ELR (cell line): Measurements from ENCODE around the gene EXOC5.
"Not testable (repeated sequence)": the region's sequence is repeated elsewhere in the genome, so short reads cannot be mapped to it uniquely, and the experiment has no call there.

ENCODE experiments used
- DNase-seq: peaks from one replicate; pipeline ENCODE4 v3.0.0-alpha.2; 2015; ENCODE audit warnings: low read depth

The EXOC5 gene

DNA sequence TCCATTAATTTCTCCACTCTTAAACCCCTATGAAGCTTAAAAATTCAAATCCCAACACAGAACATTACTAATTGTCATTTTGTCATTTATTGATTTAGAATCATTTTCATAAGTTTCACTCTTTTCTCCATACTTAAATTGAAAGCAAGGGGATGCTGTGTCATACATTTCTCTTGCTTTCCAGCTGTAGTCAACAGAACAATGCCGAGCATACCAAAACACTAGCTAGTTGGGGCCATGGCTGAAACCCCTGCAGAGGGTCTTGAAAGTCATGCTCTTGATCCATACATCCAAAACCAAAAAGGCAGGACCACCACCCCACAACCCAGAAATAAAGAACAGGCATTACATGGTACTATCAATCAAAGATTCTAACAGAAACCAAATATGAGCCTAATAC lies 9.0 kb downstream of the EXOC5 start:
- DNase-seq: no peak

DNA sequence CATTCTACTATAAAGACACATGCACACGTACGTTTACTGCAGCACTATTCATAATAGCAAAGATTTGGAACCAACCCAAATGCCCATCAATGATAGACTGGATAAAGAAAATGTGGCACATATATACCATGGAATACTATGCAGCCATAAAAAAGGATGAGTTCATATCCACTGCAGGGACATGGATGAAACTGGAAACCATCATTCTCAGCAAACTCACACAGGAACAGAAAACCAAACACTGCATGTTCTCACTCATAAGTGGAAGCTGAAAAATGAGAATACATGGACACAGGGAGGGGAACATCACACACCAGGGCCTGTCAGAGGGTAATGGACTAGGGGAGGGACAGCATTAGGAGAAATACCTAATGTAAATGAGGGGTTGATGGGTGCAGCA lies 10.5 kb downstream of the EXOC5 start:
- DNase-seq: not testable (repeated sequence)

DNA sequence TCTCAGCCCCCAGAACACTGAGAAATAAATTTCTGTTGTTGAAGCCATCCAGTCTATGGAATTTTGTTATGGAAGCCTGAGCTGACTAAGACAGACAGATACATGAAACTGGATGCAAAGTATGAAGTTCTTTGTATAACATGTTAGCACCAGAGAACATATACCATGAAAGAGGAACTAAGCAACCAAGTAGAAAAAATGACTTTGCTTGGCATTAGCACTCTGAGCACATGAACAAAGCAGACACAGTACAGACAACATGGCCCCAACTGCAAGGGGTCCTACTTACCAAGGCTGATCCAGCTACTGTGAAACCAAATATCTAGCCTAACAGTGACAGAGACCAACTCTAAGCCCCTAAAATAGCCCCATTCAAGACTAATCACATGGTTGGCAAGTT lies 13.8 kb downstream of the EXOC5 start:
- no peak for DNase-seq

DNA sequence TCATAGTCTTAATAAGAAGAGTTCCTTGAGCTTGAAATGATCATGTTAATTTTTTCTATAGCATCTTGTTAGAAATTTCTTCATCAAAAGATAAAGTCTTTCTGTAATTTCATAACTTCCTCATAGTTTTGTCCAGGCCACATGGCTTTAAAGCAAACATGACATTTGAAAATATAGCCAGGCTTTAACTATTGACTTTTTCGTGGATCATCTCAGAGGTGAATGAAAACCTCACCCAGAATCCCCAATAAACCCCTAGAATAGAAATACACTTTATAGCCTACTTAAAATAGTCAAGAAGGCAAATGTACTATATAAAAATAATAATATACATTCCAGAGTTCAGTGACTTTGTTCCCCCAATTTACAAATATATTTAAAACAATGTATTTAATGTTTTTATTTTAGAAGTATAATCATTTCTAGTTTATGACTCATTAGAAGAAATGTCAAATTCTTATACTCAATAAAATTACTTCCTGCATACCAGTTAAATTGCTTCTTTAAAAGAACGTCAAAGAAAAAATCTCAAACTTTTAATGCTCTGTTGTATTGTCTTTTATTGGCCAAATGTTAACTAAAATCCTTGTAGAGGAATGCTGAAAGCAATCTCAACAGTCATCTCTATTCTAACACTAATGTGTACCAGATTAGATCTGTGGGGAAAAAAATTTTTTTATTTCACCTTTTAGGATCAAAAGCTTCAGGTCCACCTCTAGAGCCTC lies 21.6 kb downstream of the EXOC5 start:
- peak; percentile 10 for DNase-seq

DNA sequence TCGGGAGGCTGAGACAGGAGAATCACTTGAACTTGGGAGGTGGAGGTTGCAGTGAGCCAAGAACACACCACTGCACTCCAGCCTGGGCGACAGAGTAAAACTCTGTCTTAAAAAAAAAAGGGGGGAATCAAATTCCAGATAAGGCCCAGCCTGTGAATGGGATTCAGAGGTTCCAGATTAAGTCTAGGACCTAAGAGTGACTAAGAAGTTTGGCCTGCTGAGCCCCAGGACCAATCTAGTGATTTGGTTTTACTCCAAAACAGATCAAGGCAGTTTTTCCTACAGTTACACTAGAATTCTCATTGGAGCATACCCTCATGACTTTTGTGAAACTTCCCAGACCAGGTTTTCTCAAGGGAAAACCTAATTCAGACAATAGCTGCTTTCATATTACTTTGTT lies 22.8 kb downstream of the EXOC5 start:
- DNase-seq: peak; percentile 7

DNA sequence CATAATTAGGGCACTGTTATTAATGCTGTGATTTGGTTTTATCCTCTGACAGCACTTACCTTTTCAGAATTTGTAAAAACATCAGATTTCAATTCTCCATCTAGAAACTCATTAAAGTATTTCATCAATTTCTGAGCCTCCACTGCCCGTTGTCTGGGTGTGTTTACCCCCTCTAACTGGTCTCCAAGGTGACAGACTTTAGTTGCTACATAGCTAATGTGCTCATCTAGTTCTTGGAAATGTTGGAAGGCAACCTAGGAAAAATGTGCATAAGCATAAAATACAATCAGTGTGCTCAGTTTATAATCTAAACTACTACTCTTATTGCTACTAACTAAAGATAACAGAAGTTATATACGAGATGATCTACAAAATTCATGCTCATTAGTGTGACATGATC lies 24.6 kb downstream of the EXOC5 start:
- no peak for DNase-seq

DNA sequence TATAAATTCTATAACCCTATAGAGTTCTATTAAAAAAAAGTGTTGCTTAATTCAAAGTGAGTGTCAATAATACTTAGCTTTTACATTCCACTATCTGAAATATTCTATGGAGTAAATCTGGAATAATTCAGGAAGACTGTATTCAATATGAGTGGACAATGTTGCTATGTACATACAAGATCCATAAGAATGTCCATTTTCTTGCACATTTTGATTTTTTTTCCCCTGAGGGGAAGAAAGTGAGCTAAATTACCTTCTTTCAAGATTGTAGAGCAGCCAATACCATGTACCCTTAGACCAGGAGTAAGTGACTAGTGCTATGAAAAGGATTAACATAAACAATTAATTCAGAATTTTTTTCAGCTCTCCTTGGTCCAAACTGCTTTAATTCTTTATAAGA lies 25.4 kb downstream of the EXOC5 start:
- DNase-seq: no peak

DNA sequence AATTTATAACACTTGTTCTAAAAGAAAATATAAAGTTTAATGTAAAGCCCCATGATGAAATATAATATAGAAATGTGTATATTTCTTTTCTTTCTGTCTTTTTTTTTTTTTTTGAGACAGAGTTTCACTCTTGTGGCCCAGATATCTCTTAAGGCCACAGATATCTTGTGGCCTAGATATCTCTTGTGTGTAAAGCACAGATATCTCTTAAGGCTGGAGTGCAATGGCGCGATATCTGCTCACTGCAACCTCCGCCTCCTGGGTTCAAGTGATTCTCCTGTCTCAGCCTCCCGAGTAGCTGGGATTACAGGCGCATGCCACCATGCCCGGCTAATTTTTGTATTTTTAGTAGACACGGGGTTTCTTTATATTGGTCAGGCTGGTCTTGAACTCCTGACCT lies 28.6 kb downstream of the EXOC5 start:
- not testable (repeated sequence) for DNase-seq

DNA sequence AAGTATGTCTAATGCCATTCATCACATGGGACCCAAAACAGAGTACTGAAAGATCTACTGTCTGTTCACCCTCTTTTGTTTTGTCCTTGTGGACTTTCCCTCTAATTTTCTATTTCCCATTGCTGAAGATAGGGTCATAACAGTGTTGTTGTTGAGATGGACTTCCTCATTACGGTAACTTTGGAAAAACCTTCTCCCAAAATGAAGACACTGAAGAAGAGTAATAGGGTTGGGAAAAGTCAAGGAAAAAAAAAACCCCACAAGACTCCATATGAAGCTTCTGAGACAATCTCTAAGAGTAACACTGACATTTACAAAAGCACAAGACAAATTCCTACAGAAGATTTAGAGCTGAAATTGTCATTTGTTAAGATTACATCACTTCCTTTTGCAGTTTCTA lies 36.7 kb downstream of the EXOC5 start:
- DNase-seq: no peak

DNA sequence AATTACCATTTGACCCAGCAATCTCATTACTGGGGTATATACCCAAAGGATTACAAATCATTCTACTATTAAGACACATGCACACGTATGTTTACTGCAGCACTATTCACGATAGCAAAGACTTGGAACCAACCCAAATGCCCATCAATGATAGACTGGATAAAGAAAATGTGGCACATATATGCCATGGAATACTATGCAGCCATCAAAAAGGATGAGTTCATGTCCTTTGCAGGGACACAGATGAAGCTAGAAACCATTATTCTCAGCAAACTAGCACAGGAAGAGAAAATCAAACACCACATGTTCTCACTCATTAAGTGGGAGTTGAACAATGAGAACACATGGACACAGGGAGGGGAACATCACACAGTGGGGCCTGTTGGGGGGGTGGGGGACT lies 40.4 kb downstream of the EXOC5 start:
- DNase-seq: not testable (repeated sequence)

DNA sequence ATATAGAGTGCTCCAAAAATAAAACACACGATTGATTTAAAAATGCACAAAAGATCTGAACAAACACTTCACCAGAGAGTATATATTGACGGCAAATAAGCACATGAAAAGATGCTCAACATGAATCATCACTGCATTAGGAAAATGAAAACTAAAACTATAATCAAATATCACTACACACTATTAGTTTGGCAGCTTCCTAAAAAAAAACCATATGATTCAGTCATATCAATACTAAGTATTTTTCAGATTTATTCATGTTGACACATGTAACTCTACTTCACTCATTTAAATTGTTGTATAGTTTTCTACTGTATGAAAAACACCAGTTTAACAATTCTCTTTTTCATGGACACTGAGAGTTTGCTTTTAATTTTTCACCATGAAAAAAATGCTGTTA lies 41.6 kb downstream of the EXOC5 start:
- DNase-seq: no peak

DNA sequence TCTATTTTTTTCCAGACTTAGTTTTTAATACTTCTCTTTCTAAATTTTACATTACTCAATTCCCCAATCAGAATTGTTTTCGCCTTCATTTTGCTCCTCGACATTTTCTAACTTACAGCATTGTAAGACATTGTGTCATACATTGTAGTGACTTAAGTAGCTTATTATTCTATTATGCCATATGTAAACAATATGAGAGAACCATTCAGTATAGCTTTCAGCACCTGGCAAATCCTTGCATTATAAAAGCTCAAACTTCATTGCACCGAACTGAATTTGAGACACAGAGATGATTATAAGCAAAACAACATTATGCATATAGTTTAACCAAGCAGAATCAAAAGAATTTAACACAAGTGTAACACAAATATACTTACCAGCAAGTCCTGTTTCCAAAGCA lies 46.8 kb downstream of the EXOC5 start:
- no peak for DNase-seq

DNA sequence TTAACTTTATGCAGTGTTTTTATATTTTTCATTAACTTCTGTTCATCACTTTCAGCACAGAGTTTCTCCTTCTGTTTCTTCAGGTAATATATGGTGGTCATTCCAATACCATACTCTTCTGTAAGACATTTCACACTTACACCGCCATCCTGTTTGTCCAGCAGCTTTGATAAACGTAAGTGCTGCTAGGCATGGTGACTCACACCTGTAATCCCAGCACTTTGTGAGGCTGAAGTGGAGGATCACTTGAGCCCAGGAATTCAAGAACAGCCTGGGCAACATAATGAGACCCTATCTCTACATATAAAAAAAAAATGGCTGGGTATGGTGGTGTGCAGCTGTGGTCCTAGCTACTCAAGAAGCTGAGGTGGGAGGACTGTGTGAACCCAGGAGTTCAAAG lies 55.8 kb downstream of the EXOC5 start:
- DNase-seq: peak; percentile 21

DNA sequence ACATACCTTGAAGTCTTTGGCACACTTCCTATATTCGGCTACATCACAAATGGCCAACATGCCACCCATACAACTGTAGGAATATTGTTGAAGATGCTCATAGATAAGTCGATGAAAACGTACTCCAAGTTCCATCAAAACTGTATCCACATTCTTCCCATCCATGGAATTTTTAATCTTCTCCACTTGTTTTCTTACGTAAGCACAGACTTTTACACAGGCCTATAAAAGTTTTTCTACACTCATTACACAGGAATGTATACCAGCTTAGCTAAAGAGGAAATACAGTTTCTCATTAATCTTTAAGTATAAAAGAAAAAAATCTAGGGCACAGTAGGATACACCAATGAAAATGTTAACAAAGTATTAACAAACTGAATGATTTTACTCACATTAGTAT lies 59.1 kb downstream of the EXOC5 start:
- peak; percentile 70 for DNase-seq

DNA sequence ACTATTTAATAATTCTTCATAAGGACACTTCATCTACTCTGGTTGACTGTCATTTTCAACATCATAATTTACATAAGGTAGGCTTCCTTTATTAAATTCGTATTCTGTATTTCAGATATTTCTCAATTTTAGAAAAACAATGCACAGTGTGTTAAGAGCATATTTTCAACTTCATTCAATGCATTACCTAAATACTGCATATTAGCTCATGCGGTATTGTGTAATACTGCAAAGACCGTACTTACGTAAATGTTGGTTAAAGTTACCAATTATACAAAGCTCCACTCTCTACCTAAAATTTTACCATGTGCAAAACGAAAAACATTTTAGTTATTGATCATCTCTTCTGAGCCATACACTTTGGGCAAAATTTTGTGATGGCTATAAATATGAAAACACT lies 62.8 kb downstream of the EXOC5 start:
- no peak for DNase-seq

DNA sequence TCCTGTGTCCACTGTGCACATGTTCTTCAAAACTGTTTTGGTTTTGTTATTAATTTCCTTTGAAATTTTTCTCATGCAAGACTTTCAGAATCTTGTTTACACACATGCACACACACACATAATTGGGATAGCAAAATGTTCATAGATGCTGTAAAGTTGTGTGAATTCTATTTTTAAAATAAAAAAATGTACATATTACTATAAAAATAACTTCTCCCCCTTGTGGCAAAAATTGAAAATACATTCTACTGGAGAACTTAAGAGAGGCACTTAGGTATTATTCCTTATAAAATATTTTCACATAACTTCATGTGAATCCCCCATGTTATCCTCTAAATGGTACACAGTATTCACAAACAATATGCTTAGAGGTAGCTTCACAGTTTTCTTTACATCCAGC lies 66.0 kb downstream of the EXOC5 start:
- not testable (repeated sequence) for DNase-seq

DNA sequence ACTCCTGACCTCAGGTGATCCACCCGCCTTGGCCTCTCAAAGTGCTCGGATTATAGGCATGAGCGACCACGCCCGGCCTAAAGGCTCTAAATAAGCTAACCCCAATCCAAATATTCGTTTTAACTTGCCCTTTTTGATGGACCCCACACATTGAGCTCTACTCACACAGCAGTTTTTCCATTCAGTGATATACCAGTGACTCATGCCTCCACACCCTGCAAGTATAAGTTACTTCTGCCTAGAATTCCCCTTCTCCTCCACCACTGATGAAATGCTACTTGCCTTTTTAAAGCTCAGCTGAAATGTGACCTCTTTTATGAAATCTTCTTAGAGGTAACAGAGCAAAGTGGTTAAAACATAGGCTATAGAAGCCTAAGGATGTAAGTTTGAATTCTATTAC lies 68.8 kb downstream of the EXOC5 start:
- DNase-seq: peak; percentile 59

DNA sequence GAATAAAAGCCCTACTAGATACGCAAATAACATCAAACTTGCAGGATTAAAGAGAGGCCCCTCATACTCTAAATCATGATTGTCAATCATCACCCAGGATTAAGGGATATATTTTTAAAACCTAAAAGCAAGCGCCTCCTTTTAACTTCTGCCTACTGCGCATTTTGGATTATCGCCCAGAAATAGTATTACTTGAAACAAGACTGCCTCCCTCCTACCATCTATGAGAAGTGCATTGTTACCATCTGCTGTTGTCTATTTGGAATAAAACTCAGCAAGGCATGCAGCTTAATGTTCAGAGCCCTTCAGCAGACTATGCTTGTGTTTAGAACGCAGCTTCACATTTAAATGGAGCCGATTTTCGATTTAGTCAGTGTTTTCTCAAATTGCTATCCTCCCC lies 79.6 kb downstream of the EXOC5 start:
- peak; percentile 30 for DNase-seq

DNA sequence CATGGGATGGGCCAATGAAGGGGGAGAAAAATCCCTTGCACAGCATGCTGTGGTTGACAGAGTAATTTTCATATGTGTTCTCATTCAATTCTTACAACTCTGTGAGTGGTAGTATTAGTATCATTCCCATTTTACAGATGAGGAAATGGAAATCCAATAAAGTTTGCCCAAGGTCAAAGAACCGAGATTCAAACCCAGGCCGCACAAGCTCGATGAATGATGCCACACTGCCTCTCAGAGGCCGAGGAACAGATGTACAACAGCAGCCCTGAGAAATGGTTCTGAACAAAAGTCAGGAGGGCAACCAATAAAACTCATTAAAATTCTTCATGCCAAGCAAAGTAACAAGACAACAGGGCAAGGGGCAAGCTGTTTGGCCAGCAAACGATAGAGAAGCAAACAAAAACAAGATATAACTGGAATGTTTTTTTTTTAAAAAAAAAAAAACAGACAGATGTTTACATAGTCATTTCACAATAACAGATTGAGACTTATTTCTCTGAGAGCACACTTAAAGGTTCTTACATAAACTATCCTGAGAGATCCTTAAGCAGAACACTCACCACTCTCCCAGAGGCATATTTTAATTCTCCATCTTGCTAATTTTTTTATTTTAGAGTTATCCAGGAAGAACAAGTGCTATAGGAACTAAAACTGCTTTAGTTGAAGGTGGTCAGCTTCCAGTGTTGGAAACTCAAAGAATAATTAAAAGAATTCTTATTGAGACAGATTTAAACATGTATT lies 85.8 kb downstream of the EXOC5 start:
- peak; percentile 44 for DNase-seq

DNA sequence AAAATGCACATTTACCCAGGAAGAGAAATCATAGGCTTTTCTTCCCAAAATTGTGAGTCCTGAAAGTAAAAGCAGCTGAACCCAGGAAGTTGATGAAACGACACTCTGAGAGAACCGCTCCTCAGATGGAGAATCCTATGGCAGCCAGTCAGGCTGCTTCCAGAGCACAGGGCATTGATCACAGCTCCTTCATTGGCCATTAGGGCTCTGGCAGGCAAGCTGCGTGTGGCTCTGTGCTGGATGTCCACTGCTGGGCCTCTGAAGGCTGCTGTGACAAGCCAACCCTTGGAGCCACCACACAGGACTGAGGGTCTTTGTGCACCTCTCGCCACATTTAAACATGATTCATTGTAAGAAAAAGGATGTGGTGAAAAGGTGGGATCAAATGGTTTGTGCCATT lies 89.4 kb downstream of the EXOC5 start:
- DNase-seq: no peak

DNA sequence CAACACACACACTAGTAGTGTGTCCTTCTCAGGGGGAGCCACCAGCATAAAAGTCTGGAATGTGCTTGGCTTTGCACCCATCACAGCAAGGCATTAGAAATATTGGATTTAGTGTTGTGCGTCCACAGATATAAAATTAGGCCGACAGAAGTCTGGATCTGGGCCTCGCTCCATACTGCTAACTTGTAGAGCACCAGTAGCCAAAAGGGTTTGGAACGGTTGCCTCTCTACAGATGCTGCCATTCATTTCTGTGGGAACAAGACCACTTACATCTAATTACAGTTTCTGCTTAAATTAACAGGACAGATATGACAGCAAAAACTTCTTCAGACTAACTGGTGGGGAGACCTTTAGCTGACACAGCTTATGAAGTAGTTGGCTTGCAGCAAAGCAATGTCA lies 94.2 kb downstream of the EXOC5 start:
- no peak for DNase-seq

DNA sequence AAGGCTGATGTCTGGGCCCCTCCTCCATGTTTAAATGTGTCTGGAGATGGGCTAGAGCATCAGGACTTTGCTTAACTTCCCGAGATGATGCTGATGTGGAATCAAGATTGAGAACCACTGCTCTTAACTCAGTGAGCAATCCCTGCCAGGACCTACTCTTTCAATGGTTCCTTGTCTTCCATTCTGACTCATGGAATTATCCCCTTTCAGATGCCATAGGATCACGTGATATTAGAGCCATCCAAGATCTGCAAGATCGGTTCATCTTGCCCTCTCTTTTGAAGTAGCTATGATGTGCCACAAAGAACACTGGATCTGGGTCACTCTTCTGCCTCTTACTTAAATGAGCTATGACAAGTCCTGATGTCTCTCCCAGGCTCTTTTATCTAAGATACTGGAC lies 96.8 kb downstream of the EXOC5 start:
- DNase-seq: no peak

DNA sequence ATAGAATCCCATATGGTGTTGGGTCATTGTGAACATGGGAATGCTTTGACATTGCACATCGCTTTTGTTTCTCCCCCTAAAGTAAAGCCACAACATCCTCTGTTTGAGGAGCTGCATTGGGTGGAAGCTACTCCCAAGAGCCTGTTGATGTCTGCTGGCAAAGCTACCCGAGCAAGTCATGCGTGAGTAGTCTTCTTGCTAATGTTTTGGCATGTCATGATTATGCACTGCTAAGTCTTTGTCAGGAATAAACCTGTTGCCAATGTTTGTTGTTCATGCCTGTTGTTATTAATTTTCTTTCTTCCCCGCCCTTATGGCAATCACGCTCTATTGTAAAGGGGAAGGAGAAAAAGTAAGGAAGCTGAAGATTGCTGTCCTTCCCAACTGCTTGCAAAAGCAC lies 97.3 kb downstream of the EXOC5 start:
- no peak for DNase-seq

DNA sequence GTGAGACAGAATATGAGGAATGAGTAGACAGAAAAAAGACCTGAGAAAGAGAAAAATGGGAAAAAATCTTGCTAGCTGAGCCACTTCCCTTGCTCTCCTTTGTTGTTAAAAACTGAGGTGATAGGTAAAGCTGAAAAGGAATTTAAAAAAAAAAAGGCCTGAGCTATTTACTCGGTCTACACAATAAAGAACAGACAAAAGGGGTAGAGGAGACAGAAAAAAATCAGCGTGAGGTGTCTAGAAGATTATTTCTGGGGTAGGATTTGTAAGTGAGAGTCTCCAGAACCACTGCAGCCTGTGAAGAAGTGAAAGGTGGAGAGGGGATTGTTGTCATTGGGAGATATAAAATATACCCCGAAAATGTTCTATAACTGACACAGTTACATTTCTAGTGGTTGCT lies 98.8 kb downstream of the EXOC5 start:
- no peak for DNase-seq
